Keratinocyte (primary cell): Measurements from ENCODE around the gene CCDC186. TPM values are rescaled to one million over a fixed set of nuclear protein-coding genes. Genes with fewer than 3 reads are reported as not detected.

Source experiments
- DNase-seq: peaks from one replicate; pipeline ENCODE4 v3.0.0-alpha.2; 2011; ENCODE audit warnings: low read depth, missing footprints, low spot score
- FAIRE-seq: peaks from 2 replicates; lab custom pipeline; 2011; peaks lifted over from hg19 to GRCh38; lab: Jason Lieb, UNC
- H2AFZ ChIP-seq: 2 replicates; pipeline ENCODE4 v1.6.0; 2012; ENCODE audit warnings: low read length, control low read depth, inconsistent platforms; ENCODE audit not compliant: control insufficient read depth
- H3K27ac ChIP-seq: 2 replicates; pipeline ENCODE4 v1.5.1; 2011; ENCODE audit warnings: low read length; ENCODE audit not compliant: control insufficient read depth, insufficient read depth
- H3K27me3 ChIP-seq: 3 replicates; pipeline ENCODE4 v1.6.0; 2011; ENCODE audit warnings: low read length; ENCODE audit not compliant: control insufficient read depth, insufficient read depth; ENCODE audit errors: extremely low read depth
- H3K36me3 ChIP-seq, 2 experiments: 2 replicates in 1 of 2; 3 replicates in 1 of 2; pipeline ENCODE4 v1.5.1; 2011; ENCODE audit warnings: low read length in 2 of 2, mild to moderate bottlenecking in 1 of 2; ENCODE audit not compliant: control insufficient read depth in 2 of 2, insufficient read depth in 2 of 2; ENCODE audit errors: extremely low read depth in 1 of 2
- H3K4me1 ChIP-seq: 3 replicates; pipeline ENCODE4 v1.5.1; 2011; ENCODE audit warnings: low read length; ENCODE audit not compliant: control insufficient read depth, insufficient read depth; ENCODE audit errors: extremely low read depth
- H3K4me2 ChIP-seq: 3 replicates; pipeline ENCODE4 v1.6.0; 2011; ENCODE audit warnings: low read depth, low read length; ENCODE audit not compliant: control insufficient read depth, insufficient read depth; ENCODE audit errors: extremely low read depth
- H3K4me3 ChIP-seq, 3 experiments: fragments of 200-600 bp in 1 of 3; sonication (generic) in 1 of 3; 2 replicates in 2 of 3; 3 replicates in 1 of 3; pipeline ENCODE4 v1.5.1; 2011 to 2016; ENCODE audit warnings: low read length in 3 of 3, mild to moderate bottlenecking in 3 of 3, control low read depth in 2 of 3, inconsistent platforms in 1 of 3, low read depth in 1 of 3, mixed read lengths in 1 of 3, mixed run types in 1 of 3, moderate library complexity in 1 of 3; ENCODE audit not compliant: control insufficient read depth in 2 of 3, insufficient read depth in 2 of 3; ENCODE audit errors: extremely low read depth in 1 of 3
- H3K79me2 ChIP-seq: 2 replicates; pipeline ENCODE4 v1.6.0; 2012; ENCODE audit warnings: low read length; ENCODE audit not compliant: control insufficient read depth, insufficient read depth
- H3K9ac ChIP-seq: 3 replicates; pipeline ENCODE4 v1.6.0; 2011; ENCODE audit warnings: low read length; ENCODE audit not compliant: control insufficient read depth, insufficient read depth; ENCODE audit errors: extremely low read depth
- H3K9me1 ChIP-seq: 3 replicates; pipeline ENCODE4 v1.6.0; 2011; ENCODE audit warnings: low read length; ENCODE audit not compliant: control insufficient read depth, insufficient read depth; ENCODE audit errors: extremely low read depth
- H3K9me3 ChIP-seq: 2 replicates; pipeline ENCODE4 v1.5.1; 2012; ENCODE audit warnings: low read depth, low read length; ENCODE audit not compliant: control insufficient read depth
- H4K20me1 ChIP-seq: 3 replicates; pipeline ENCODE4 v1.6.0; 2011; ENCODE audit warnings: low read length; ENCODE audit not compliant: control insufficient read depth, insufficient read depth; ENCODE audit errors: extremely low read depth
- EZH2 ChIP-seq: IDR thresholded peaks from one replicate; pipeline ENCODE4 v1.6.1; 2012; ENCODE audit warnings: inconsistent platforms, mild to moderate bottlenecking, low read length, moderate library complexity
- dilution Hi-C: fragments of 300-500 bp; cut with MboI; formaldehyde crosslinking; loops from one replicate; pipeline ENCODE4 v1.7.0; 2020; ENCODE audit warnings: low sequenced_read_pairs; ENCODE audit not compliant: extremely low pct_ligation_motif_present
- polyA plus RNA-seq, 5 experiments: library from polyadenylated mRNA; depleted of rRNA in 3 of 5; stranded (reverse) in 3 of 5; stranded (forward) in 1 of 5; unstranded in 1 of 5; fragments of >200 nt; gene quantifications; 1 replicate in 1 of 5; 2 replicates in 3 of 5; 3 replicates in 1 of 5; pipeline versions ENCODE4 v1.2.1 to v1.2.3, GENCODE V29; 2011 to 2012; ENCODE audit warnings: missing spikeins in 2 of 5, low read depth in 1 of 5, low replicate concordance in 1 of 5
- TF ChIP-seq, protein P1 (sequence below), 3 experiments: IDR thresholded peaks in 1 of 3; conservative IDR thresholded peaks in 1 of 3; optimal IDR thresholded peaks in 1 of 3; 2 replicates in 2 of 3; 3 replicates in 1 of 3; pipeline versions ENCODE3 to v1.5.1; 2011; ENCODE audit warnings: low read length in 3 of 3, mild to moderate bottlenecking in 3 of 3, moderate library complexity in 2 of 3, control low read depth in 1 of 3, inconsistent platforms in 1 of 3; ENCODE audit not compliant: insufficient read depth in 2 of 3; ENCODE audit errors: extremely low read depth in 1 of 3

CCDC186 gene
- polyA plus RNA-seq, 1 donor (not counting 4 experiments of a cell fraction or from before 2014, with no cell fraction given): 13.0 TPM

DNA sequence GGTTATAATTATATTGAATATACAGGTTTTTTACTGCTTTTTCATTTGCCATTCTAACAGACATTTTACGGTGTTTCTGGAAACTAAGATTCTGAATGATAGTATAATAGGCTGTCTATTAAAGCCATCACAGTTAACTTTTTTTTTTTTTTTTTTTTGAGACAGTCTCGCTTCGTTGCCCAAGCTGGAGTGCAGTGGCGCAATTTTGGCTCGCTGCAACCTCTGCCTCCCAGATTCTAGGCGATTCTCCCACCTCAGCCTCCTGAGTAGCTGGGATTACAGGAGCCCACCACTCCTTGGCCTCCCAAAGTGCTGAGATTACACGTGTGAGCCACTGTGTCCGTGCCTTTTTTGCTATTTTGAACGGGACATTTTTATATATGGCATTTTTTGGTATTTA lies 9.6 kb upstream of the CCDC186 start:
- Histone ChIP-seq H3K9me1 (no peaks in the 10 kb centered on the region), H3K9me3 (no peaks in the 10 kb centered on the region), H3K9ac (no peak overlapping the region), H3K4me1 (no peaks in the 10 kb centered on the region), H3K36me3 (no peaks in the 10 kb centered on the region), H3K4me2 (no peak overlapping the region), H3K27me3 (no peaks in the 10 kb centered on the region), H2AFZ (no peak overlapping the region), H3K27ac (no peak overlapping the region), H4K20me1 (no peaks in the 10 kb centered on the region), H3K79me2 (no peaks in the 10 kb centered on the region), H3K4me3 (no peak overlapping the region)
- dilution Hi-C loops: no loop called here
- TF ChIP-seq, protein P1, sequence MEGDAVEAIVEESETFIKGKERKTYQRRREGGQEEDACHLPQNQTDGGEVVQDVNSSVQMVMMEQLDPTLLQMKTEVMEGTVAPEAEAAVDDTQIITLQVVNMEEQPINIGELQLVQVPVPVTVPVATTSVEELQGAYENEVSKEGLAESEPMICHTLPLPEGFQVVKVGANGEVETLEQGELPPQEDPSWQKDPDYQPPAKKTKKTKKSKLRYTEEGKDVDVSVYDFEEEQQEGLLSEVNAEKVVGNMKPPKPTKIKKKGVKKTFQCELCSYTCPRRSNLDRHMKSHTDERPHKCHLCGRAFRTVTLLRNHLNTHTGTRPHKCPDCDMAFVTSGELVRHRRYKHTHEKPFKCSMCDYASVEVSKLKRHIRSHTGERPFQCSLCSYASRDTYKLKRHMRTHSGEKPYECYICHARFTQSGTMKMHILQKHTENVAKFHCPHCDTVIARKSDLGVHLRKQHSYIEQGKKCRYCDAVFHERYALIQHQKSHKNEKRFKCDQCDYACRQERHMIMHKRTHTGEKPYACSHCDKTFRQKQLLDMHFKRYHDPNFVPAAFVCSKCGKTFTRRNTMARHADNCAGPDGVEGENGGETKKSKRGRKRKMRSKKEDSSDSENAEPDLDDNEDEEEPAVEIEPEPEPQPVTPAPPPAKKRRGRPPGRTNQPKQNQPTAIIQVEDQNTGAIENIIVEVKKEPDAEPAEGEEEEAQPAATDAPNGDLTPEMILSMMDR (optimal IDR thresholded peaks at IDR 0.05 in 1 of 3, IDR thresholded peaks at IDR 0.05 in 1 of 3, conservative IDR thresholded peaks at IDR 0.05 in 1 of 3; ENCODE audit: extremely low read depth in 1 of 3, insufficient read depth in 2 of 3, low read length in 3 of 3): no peak
- TF ChIP-seq EZH2: no peak
- FAIRE-seq (no peak), DNase-seq (no peak)

DNA sequence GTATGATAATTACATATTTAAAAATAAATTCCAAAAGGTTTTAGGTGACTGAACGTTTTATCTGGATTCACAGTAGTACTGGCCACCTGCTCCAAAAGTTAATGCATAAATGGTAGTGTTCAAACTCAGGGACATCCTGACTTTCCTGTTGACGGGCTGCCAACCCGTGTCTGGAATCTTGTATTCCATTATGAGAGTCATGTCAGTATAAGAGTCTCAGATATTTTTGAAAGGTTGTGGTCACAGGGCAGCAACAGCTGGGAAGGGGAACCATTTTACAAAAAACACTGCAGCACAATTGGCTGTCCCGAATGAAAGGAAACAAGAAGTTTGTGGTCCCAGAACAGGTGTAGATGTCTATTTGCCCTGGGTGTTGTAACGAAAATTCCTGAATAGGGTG lies 8.0 kb upstream of the CCDC186 start:
- Histone ChIP-seq H3K4me3 (no peak overlapping the region), H3K4me2 (no peak overlapping the region), H3K36me3 (no peaks in the 10 kb centered on the region), H4K20me1 (no peaks in the 10 kb centered on the region), H3K9me1 (no peaks in the 10 kb centered on the region), H3K27me3 (no peaks in the 10 kb centered on the region), H3K9me3 (no peaks in the 10 kb centered on the region), H2AFZ (no peak overlapping the region), H3K4me1 (no peaks in the 10 kb centered on the region), H3K9ac (no peak overlapping the region), H3K79me2 (no peaks in the 10 kb centered on the region), H3K27ac (no peak overlapping the region)
- TF ChIP-seq, protein P1 (optimal IDR thresholded peaks at IDR 0.05 in 1 of 3, IDR thresholded peaks at IDR 0.05 in 1 of 3, conservative IDR thresholded peaks at IDR 0.05 in 1 of 3; ENCODE audit: extremely low read depth in 1 of 3, insufficient read depth in 2 of 3, low read length in 3 of 3): no peak
- TF ChIP-seq EZH2: no peak
- FAIRE-seq (no peak), DNase-seq (no peak)
- dilution Hi-C loops: no loop called here
